Activated CD8-positive, alpha-beta memory T cell treated with anti-CD3 and anti-CD28 coated beads for 48 hours (primary cell): ENCODE data around the gene POMGNT2.

Experiments used
- DNase-seq, 3 experiments: peaks; one replicate each; pipeline ENCODE4 v3.0.0-alpha.2; 2020; ENCODE audit warnings: low read depth in 2 of 3, low spot score in 2 of 3

POMGNT2 gene

GRCh38 chr3:43104039-43104438 lies 1.8 kb downstream of the POMGNT2 start:
- no peak for DNase-seq

- DNase-seq: no peak
Measured at GRCh38 chr3:43102773-43103480, 3.0 kb downstream of the POMGNT2 start.

GRCh38 chr3:43098761-43099160 lies 7.1 kb downstream of the POMGNT2 start:
- no peak for DNase-seq

GRCh38 chr3:43097400-43098080 lies 8.3 kb downstream of the POMGNT2 start:
- no peak for DNase-seq

GRCh38 chr3:43096761-43097160 lies 9.1 kb downstream of the POMGNT2 start:
- no peak for DNase-seq

GRCh38 chr3:43095370-43095769 lies 10.5 kb downstream of the POMGNT2 start:
- DNase-seq: no peak

GRCh38 chr3:43094851-43095250 lies 11.0 kb downstream of the POMGNT2 start:
- DNase-seq: no peak

GRCh38 chr3:43094381-43094780 lies 11.5 kb downstream of the POMGNT2 start:
- no peak for DNase-seq

GRCh38 chr3:43093974-43094373 lies 11.9 kb downstream of the POMGNT2 start:
- DNase-seq: no peak

GRCh38 chr3:43093006-43093405 lies 12.9 kb downstream of the POMGNT2 start:
- DNase-seq: no peak

GRCh38 chr3:43091481-43091880 lies 14.4 kb downstream of the POMGNT2 start:
- no peak for DNase-seq

GRCh38 chr3:43090238-43090637 lies 15.6 kb downstream of the POMGNT2 start:
- DNase-seq: no peak

GRCh38 chr3:43089081-43089480 lies 16.8 kb downstream of the POMGNT2 start:
- DNase-seq: no peak

GRCh38 chr3:43087249-43087776 lies 18.6 kb downstream of the POMGNT2 start:
- no peak for DNase-seq

- DNase-seq: no peak
Measured at GRCh38 chr3:43086460-43087165, 19.3 kb downstream of the POMGNT2 start.

GRCh38 chr3:43082457-43082856 lies 23.4 kb downstream of the POMGNT2 start:
- no peak for DNase-seq

GRCh38 chr3:43081796-43082195 lies 24.1 kb downstream of the POMGNT2 start:
- DNase-seq: no peak

- no peak for DNase-seq
Measured at GRCh38 chr3:43080726-43081568, 24.9 kb downstream of the POMGNT2 start.

GRCh38 chr3:43079536-43080332 lies 26.1 kb downstream of the POMGNT2 start:
- DNase-seq: no peak

- DNase-seq: no peak
Measured at GRCh38 chr3:43077707-43078106, 28.2 kb downstream of the POMGNT2 start.
